ENCODE data around the gene EIF4EBP2.

Gene EIF4EBP2

DNA sequence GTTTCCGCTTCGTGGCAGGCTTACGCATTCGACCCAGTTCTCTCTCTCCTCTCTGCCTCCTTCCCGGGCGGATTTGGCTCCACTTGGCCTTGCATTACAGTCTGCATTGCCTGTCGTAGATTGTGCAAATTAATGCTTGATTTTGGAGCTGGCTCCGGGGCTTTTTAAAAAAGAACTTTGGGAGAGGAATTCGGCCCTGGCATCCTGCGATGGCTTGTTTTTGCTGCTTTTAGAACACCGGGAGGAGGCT lies 767 bp downstream of the EIF4EBP2 start:
- H3K36me3 Mint-ChIP-seq (ENCODE audit: low read depth), result peaks cover 9% of the 10 kb centered on the region
- no peaks in the 10 kb centered on the region for H3K9me3 Mint-ChIP-seq
- H3K4me1 Mint-ChIP-seq, result peaks cover 55% of the 10 kb centered on the region
- H3K27ac Mint-ChIP-seq, result peak overlapping the region; percentile 91
- ATAC-seq (peak; percentile 2), DNase-seq (no peak)
- H3K4me3 Mint-ChIP-seq, result peak overlapping the region; percentile 96
- H3K27me3 Mint-ChIP-seq, result no peaks in the 10 kb centered on the region

DNA sequence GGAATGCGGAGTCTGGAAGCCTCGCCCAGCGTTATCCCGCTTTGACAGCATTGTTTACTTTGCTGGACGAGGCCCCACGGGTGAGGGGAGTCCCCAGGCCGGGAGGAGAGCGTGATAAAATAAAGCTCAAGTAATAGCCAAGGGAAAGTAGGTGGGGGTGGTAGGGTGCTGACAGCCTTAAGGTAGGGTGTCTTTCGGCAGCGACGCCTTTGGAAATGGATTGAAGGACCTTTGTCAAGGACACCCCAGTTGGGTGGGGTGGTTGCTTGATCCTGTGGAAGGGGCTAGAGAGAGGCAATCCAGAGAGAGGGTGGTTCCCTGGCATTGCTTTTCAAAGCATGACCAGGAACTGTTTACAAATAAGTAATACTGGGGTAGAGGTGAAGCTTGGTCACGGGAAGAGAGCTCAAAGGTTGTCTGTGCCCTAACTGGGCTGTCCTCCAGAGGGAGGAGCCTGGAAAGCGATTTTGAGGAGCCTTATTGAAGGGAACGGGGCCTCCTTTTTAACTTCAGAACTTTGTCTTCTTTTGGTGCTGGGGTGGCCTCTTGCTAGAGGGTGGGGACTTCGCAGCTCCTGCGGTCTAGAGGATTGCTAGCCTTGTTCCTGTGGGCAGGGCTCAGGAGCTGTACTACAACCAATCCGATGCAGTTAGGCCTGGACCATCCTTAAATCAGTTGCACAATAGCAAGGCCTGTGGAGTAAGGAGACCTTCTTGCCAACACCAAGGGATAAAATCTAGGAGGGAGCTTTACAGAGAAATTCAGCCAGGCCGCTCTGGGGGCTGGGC lies 1.3 kb downstream of the EIF4EBP2 start:
- H3K36me3 Mint-ChIP-seq (ENCODE audit: low read depth), result peaks cover 11% of the 10 kb centered on the region
- no peaks in the 10 kb centered on the region for H3K9me3 Mint-ChIP-seq
- DNase-seq (peak; percentile 34), ATAC-seq (peak; percentile 59)
- H3K27me3 Mint-ChIP-seq, result no peaks in the 10 kb centered on the region
- peak overlapping the region; percentile 91 for H3K27ac Mint-ChIP-seq
- H3K4me3 Mint-ChIP-seq, result peak overlapping the region; percentile 96
- H3K4me1 Mint-ChIP-seq, result peaks cover 57% of the 10 kb centered on the region

DNA sequence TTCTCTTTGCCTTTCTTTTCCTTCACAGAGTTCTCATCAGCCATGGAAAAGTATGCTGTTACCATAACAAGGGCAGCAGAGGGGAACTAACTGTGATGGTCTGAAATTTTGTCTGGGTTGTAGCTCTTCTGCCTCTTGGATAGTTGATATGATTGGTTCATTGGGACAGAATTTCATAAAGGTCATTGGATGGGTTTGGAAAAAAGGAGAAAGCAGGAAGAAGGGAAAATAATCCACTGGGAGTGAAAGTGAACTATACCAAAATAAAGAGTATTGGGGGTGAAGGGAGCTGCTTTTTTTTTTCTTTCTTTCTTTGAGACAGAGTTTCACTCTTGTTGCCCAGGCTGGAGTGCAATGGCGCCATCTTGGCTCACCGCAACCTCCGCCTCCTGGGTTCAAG lies 5.8 kb downstream of the EIF4EBP2 start:
- no peak overlapping the region for H3K4me3 Mint-ChIP-seq
- H3K27me3 Mint-ChIP-seq, result no peaks in the 10 kb centered on the region
- H3K27ac Mint-ChIP-seq, result peak overlapping the region; percentile 19
- H3K36me3 Mint-ChIP-seq (ENCODE audit: low read depth), result peaks cover 15% of the 10 kb centered on the region
- no peak for ATAC-seq
- H3K4me1 Mint-ChIP-seq, result peaks cover 66% of the 10 kb centered on the region
- DNase-seq, result no peak
- H3K9me3 Mint-ChIP-seq, result no peaks in the 10 kb centered on the region

DNA sequence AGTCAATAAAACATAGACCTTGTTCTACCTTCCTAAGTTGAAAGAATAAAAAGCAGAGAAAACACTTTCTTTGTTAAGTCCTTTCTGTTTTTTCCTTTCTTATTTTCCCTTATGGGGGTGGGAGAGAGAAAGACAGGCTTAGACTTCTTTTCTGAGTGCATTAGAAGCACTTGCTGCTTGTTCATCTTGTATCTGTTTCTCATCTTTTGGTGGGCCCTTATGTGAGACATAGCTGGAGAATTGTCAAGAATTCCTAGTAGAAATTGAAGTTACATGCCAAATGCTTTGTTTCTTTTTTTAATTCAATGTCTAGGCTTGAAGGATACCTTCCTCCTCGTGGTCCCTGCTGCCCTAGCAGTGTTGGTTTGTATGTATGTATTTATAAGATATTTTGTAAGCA lies 6.7 kb downstream of the EIF4EBP2 start:
- Mint-ChIP-seq H3K4me1 (peaks cover 64% of the 10 kb centered on the region), H3K36me3 (ENCODE audit: low read depth) (peaks cover 17% of the 10 kb centered on the region), H3K4me3 (no peak overlapping the region), H3K9me3 (no peaks in the 10 kb centered on the region), H3K27ac (no peak overlapping the region), H3K27me3 (no peaks in the 10 kb centered on the region)
- ATAC-seq (no peak), DNase-seq (no peak)

DNA sequence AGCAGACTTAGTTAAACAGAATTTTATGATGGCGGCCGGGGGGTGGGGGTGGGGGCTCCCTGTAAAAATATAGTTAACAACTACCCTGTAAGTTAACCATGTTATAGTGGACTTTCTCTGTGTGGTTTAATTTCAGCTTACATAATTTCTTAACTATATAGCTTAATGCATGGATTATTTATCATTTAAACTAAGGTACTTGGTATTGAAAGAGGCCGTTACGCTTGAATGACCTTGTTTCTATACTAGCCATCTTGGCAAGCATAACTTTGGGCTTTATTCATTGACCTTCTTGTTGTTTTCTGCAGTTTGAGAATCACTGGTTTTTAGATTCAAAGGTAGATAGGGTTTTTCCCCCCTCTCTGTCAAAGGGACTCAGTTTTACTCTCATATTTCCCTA lies 8.4 kb downstream of the EIF4EBP2 start:
- no peaks in the 10 kb centered on the region for H3K27me3 Mint-ChIP-seq
- peaks cover 20% of the 10 kb centered on the region for H3K36me3 Mint-ChIP-seq (ENCODE audit: low read depth)
- DNase-seq (no peak), ATAC-seq (no peak)
- H3K9me3 Mint-ChIP-seq, result no peaks in the 10 kb centered on the region
- H3K4me3 Mint-ChIP-seq, result no peak overlapping the region
- no peak overlapping the region for H3K27ac Mint-ChIP-seq
- H3K4me1 Mint-ChIP-seq, result peaks cover 60% of the 10 kb centered on the region

DNA sequence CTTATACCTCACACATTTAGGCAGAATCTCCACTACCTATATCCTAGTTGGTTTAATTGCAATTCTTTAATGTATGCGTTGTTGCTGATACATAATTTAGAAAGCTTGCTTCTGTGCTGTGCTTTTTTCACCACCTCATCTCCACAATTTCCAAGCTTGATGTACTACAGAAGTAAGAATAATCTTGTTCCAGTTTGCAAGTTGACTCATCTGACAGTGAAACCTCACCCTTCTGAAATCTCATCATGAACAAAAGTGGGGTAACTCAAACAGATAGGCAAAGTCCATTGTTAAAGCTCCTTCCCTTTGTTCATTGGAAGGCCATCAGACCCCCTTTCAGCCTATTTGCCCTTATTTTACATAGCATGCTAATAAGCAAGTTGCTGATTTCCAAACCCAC lies 13.6 kb downstream of the EIF4EBP2 start:
- no peak overlapping the region for H3K4me3 Mint-ChIP-seq
- H3K36me3 Mint-ChIP-seq (ENCODE audit: low read depth), result peaks cover 17% of the 10 kb centered on the region
- ATAC-seq (peak; percentile 66), DNase-seq (no peak)
- H3K9me3 Mint-ChIP-seq, result no peaks in the 10 kb centered on the region
- peak overlapping the region; percentile 66 for H3K27ac Mint-ChIP-seq
- H3K27me3 Mint-ChIP-seq, result no peaks in the 10 kb centered on the region
- H3K4me1 Mint-ChIP-seq, result peaks cover 32% of the 10 kb centered on the region

DNA sequence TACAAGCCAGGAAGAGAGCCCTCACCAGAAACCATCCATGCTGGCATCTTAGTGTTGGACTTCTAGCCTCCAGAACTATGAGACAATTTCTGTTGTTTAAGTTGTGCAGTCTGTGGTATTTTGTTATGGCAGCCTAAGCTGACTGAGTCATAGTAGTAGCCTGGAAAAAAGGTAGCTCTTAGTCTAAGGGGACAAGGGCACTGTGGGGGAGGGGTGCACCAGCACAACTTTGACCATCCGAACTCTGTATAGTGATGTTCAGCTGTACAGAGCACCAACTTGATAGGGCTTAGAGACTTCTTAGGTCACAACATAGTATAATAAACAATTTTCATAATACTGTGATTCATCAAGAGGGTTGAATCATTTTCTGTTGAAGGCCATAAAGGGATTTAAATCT lies 14.3 kb downstream of the EIF4EBP2 start:
- H3K4me3 Mint-ChIP-seq, result no peak overlapping the region
- peak; percentile 66 for ATAC-seq
- peak; percentile 14 for DNase-seq
- H3K27ac Mint-ChIP-seq, result no peak overlapping the region
- H3K9me3 Mint-ChIP-seq, result no peaks in the 10 kb centered on the region
- H3K27me3 Mint-ChIP-seq, result no peaks in the 10 kb centered on the region
- H3K36me3 Mint-ChIP-seq (ENCODE audit: low read depth), result peaks cover 20% of the 10 kb centered on the region
- peaks cover 29% of the 10 kb centered on the region for H3K4me1 Mint-ChIP-seq

DNA sequence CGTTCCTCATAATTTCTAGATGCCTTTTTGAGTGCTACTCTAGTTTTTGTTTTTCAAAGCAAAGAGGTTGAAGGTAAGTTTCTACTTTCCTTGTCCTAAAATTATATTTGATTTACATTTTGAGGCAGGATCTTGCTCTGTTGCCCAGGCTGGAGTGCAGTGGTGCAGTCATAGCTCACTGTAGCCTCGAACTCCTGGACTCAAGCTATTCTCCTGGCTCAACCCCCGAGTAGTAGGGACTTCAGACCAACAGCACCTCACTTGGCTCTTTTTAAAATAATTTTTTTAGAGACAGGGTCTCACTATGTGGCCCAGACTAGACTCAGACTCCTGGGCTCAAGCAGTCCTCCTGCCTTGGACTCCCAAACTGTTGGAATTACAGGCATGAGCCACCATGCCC lies 14.8 kb downstream of the EIF4EBP2 start:
- no peak overlapping the region for H3K27ac Mint-ChIP-seq

DNA sequence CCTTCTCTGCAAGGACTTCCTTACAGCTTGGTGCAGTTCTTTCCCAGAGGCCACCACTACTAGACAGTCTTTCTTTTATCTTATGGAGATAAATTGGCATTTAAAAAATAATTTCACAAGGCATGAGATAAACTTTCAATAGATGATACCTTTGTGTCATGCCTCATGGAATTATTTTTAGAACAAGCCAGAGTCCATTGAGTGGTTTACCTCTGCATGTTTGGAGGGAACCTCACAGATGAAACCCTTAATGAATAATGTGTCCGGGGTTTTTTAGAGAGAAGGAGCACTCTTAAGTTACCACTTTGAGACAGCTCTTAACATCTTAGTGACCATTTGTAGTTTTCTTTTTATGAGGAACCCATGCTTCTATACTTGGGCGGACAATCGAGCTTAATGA lies 20.4 kb downstream of the EIF4EBP2 start:
- H3K9me3 Mint-ChIP-seq, result no peaks in the 10 kb centered on the region
- ATAC-seq (no peak), DNase-seq (no peak)
- no peak overlapping the region for H3K4me3 Mint-ChIP-seq
- no peaks in the 10 kb centered on the region for H3K4me1 Mint-ChIP-seq
- H3K27me3 Mint-ChIP-seq, result no peaks in the 10 kb centered on the region
- peaks cover 25% of the 10 kb centered on the region for H3K36me3 Mint-ChIP-seq (ENCODE audit: low read depth)
- H3K27ac Mint-ChIP-seq, result no peak overlapping the region

More for the DNA sequence above, 14.8 kb downstream of the EIF4EBP2 start:
- Mint-ChIP-seq H3K4me1 (peaks cover 29% of the 10 kb centered on the region), H3K36me3 (ENCODE audit: low read depth) (peaks cover 25% of the 10 kb centered on the region), H3K4me3 (no peak overlapping the region), H3K27me3 (no peaks in the 10 kb centered on the region), H3K9me3 (no peaks in the 10 kb centered on the region)
- DNase-seq, result no peak
- no peak for ATAC-seq

DNA sequence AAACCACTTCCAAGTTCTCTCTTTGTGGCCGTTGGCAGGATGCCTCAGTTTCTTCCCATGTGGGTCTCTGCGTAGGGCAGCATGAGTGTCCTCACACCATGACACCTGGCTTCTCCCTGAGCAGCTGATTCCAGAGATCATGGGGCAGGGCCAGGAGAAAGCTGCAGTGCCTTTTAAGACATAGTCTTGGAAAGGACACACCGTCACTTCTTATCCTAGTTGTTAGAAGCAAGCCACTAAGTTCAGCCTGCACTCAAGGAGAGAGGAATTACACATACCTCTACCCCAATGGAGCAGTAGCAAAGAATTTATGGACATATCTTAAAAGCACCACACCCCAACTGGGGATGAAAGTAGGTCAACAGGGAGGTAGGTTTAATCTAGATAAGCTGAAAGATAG lies 21.2 kb downstream of the EIF4EBP2 start:
- no peak for DNase-seq
- Mint-ChIP-seq H3K4me1 (no peaks in the 10 kb centered on the region), H3K36me3 (ENCODE audit: low read depth) (peaks cover 23% of the 10 kb centered on the region), H3K4me3 (no peak overlapping the region), H3K27me3 (no peaks in the 10 kb centered on the region), H3K27ac (no peak overlapping the region), H3K9me3 (no peaks in the 10 kb centered on the region)
- no peak for ATAC-seq

DNA sequence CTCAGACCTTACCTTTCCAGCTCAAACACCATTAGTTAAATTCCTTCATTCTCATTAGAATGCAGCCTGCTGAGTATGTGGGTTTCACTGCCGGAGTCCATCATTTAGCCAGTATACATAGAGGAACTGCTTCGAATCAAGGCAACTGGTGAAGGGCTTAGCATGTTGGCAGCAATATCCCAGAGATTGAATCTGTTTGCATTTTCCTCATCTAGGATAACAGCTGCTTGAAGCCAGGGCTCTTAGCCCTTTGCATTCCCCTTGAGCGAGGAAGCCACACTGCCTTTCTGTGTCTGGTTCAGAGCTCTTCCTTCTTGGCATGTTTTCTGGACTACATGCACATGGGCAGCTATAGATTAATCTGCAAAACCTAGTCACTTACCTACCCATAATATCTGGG lies 22.9 kb downstream of the EIF4EBP2 start:
- peaks cover 21% of the 10 kb centered on the region for H3K36me3 Mint-ChIP-seq (ENCODE audit: low read depth)
- no peaks in the 10 kb centered on the region for H3K27me3 Mint-ChIP-seq
- H3K9me3 Mint-ChIP-seq, result no peaks in the 10 kb centered on the region

DNA sequence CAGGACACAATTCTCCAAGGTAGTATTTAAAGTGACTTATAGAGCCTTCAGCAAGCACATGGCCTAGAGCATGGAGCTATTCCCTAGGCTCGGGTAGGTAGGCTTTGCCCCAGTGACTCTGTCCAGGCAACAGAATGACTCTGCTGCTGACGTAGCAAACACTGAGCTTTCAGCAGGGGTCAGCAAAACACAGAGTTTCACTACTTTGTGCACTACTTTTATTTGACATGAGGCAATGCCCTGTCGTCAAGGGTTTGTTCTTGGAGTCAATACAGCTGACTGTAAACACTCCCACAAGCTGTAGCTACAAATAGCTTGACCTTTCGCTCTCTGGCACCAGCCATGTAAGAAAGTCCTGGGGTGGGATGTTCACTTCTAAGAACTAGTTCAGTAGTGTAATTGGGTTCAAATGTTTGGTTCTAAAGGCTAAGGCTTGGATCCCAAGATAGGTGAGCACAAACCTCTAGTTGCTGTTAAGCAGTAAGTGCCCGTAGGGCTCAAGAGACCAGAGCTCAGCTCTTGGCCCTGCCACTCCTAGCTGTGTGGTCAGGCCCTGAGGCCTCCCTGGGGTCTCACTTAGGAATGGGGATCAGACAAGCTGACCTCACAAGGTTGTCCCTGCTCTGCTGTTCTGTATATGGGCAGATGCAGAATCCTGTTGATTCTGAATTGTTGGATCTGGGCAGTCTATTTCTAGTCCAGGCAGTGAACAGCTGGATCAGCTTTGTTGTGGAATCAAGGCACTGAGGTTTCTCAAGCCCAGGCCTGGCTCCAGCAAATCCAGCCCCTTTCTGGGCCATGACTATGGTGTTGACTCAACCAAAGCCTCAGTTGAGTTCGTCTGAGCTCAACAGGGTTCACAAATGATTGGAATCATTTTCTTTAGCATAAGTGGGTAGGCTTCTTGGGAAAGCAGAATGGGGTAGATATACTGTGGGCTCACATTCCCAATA lies 26.8 kb downstream of the EIF4EBP2 start:
- H3K4me1 Mint-ChIP-seq, result peaks cover 13% of the 10 kb centered on the region
- H3K36me3 Mint-ChIP-seq (ENCODE audit: low read depth), result peaks cover 7% of the 10 kb centered on the region
- ATAC-seq, result no peak
- H3K9me3 Mint-ChIP-seq, result no peaks in the 10 kb centered on the region
- H3K27me3 Mint-ChIP-seq, result no peaks in the 10 kb centered on the region
- no peak overlapping the region for H3K27ac Mint-ChIP-seq
- no peak overlapping the region for H3K4me3 Mint-ChIP-seq
- no peak for DNase-seq

More for the DNA sequence above, 22.9 kb downstream of the EIF4EBP2 start:
- no peak overlapping the region for H3K27ac Mint-ChIP-seq
- DNase-seq (no peak), ATAC-seq (no peak)
- H3K4me1 Mint-ChIP-seq, result peaks cover under 1% of the 10 kb centered on the region
- no peak overlapping the region for H3K4me3 Mint-ChIP-seq

DNA sequence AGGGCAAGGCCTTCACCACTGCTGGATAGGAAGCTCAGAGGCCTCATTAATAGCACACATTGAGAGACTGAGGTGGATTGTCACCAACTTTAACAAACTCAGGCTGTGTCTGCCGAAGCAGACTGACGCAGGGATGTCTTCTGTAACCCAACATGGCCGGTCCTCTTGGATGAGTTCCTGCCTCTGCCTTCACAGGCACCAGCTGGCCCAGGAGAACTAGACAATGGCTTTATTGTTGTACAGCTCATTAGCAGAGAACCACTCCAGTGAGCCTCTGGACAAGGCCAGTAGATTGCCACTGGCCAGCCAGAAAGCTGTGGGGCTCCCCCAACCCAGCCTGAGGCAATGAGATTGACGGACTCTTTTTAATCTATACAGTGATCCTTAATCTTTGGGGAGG lies 28.2 kb downstream of the EIF4EBP2 start:
- H3K4me3 Mint-ChIP-seq, result no peak overlapping the region
- H3K27ac Mint-ChIP-seq, result no peak overlapping the region
- DNase-seq, result no peak
- no peaks in the 10 kb centered on the region for H3K9me3 Mint-ChIP-seq
- no peak for ATAC-seq
- H3K27me3 Mint-ChIP-seq, result no peaks in the 10 kb centered on the region
- peaks cover 7% of the 10 kb centered on the region for H3K36me3 Mint-ChIP-seq (ENCODE audit: low read depth)
- H3K4me1 Mint-ChIP-seq, result peaks cover 13% of the 10 kb centered on the region

DNA sequence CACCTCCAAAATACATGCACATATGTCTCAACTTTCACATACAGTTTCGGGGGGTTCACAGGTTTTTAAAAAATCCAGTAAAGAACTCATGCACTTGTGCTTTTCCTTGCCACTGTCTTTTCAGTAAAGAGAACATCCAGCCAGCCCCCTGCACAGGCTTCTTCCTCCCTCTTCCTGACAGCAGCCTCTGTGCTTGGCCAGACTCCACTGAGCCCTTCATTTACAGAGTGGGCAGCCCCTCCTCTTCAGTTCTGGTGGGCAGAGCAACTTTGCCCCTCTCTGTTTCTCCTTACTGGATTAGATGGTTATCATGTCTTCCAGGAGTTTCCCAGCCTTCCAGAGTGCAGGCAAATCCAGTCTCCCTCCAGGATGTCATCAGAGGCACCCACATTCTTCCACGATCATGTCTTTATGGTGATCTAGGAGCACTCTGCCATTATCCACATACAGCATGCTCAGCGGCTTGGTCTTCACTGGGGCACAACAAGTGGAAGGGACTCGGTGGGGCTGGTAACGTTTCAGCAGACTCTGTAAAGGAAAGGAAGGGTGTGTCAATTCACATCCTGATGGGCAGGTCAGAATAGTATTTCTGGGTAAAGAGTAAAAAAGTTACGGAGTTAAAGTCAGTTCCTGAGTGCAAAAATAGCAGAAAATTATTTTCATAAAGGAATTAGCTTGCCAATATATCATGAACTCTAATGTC lies 28.8 kb downstream of the EIF4EBP2 start:
- H3K9me3 Mint-ChIP-seq, result no peaks in the 10 kb centered on the region
- H3K27me3 Mint-ChIP-seq, result no peaks in the 10 kb centered on the region
- no peak overlapping the region for H3K27ac Mint-ChIP-seq
- ATAC-seq (no peak), DNase-seq (no peak)
- H3K4me3 Mint-ChIP-seq, result no peak overlapping the region
- H3K4me1 Mint-ChIP-seq, result peaks cover 13% of the 10 kb centered on the region
- peaks cover 7% of the 10 kb centered on the region for H3K36me3 Mint-ChIP-seq (ENCODE audit: low read depth)
